GM18505 (cell line): Measurements from ENCODE around the gene PTPRH.
"Not testable (repeated sequence)": the region's sequence is repeated elsewhere in the genome, so short reads cannot be mapped to it uniquely, and the experiment has no call there.

ENCODE experiments used
- ATAC-seq: cut with Tn5 transposase; IDR thresholded peaks from one replicate; pipeline ENCODE4 v1.9.1; 2021; ENCODE audit not compliant: unreplicated experiment
- POLR2A ChIP-seq: IDR thresholded peaks from 4 replicates; pipeline ENCODE4 v1.6.1; 2011; ENCODE audit warnings: borderline replicate concordance; ENCODE audit not compliant: insufficient read depth, insufficient read length; ENCODE audit errors: extremely low read depth

The PTPRH gene

GRCh38 chr19:55224038-55224665 is 14.9 kb upstream of the PTPRH start:
- no peak for TF ChIP-seq POLR2A
- ATAC-seq, result no peak

GRCh38 chr19:55223291-55224037 is 14.2 kb upstream of the PTPRH start:
- ATAC-seq, result no peak
- no peak for TF ChIP-seq POLR2A

- ATAC-seq, result no peak
- no peak for TF ChIP-seq POLR2A
Observed at GRCh38 chr19:55220525-55220924, 11.2 kb upstream of the PTPRH start.

GRCh38 chr19:55216461-55217198 is 7.3 kb upstream of the PTPRH start:
- no peak for ATAC-seq
- TF ChIP-seq POLR2A, result no peak

- no peak for ATAC-seq
Observed at GRCh38 chr19:55213547-55213946, 4.2 kb upstream of the PTPRH start.

GRCh38 chr19:55212447-55212846 is 3.1 kb upstream of the PTPRH start:
- no peak for ATAC-seq
- TF ChIP-seq POLR2A, result no peak

More at GRCh38 chr19:55213547-55213946, 4.2 kb upstream of the PTPRH start:
- TF ChIP-seq POLR2A, result no peak

GRCh38 chr19:55209693-55210472 is 582 bp upstream of the PTPRH start:
- TF ChIP-seq POLR2A, result no peak
- no peak for ATAC-seq

GRCh38 chr19:55206664-55207500 is 2.4 kb downstream of the PTPRH start:
- no peak for ATAC-seq
- no peak for TF ChIP-seq POLR2A

GRCh38 chr19:55202199-55202598 is 7.1 kb downstream of the PTPRH start:
- not testable (repeated sequence) for ATAC-seq

- no peak for ATAC-seq
- no peak for TF ChIP-seq POLR2A
Observed at GRCh38 chr19:55199620-55200204, 9.6 kb downstream of the PTPRH start.

GRCh38 chr19:55198651-55199050 is 10.7 kb downstream of the PTPRH start:
- TF ChIP-seq POLR2A, result no peak
- no peak for ATAC-seq

GRCh38 chr19:55197528-55197927 is 11.8 kb downstream of the PTPRH start:
- ATAC-seq, result no peak
- TF ChIP-seq POLR2A, result no peak
